HepG2 (cell line): ENCODE results near the gene COBLL1. TPM values are rescaled to one million over a fixed set of nuclear protein-coding genes. Genes with fewer than 3 reads are reported as not detected.
A peak's percentile ranks its signal among the peaks of the same experiment; 100 is the strongest.

ENCODE experiments used
- ATF2 ChIP-seq: sonication (generic); formaldehyde crosslinking; IDR thresholded peaks from 2 replicates; pipeline ENCODE4 v1.4.0; 2020; ENCODE audit warnings: missing genetic modification reagents
- FOXA3 ChIP-seq: IDR thresholded peaks from 2 replicates; pipeline ENCODE4 v1.6.1; 2016; ENCODE audit warnings: missing genetic modification reagents, missing compliant biosample characterization
- KIAA2018 ChIP-seq: sonication (generic); formaldehyde crosslinking; IDR thresholded peaks from 2 replicates; pipeline ENCODE4 v1.5.0; 2020; ENCODE audit warnings: mild to moderate bottlenecking, missing genetic modification reagents, borderline replicate concordance
- MED8 ChIP-seq: sonication (generic); formaldehyde crosslinking; IDR thresholded peaks from 2 replicates; pipeline ENCODE4 v1.8.1; 2023; ENCODE audit warnings: mild to moderate bottlenecking, missing genetic modification reagents; ENCODE audit not compliant: insufficient replicate concordance
- MXD3 ChIP-seq: IDR thresholded peaks from 2 replicates; pipeline ENCODE4 v1.6.1; 2016; ENCODE audit warnings: mild to moderate bottlenecking, missing biosample characterization, missing genetic modification reagents
- ONECUT2 ChIP-seq: sonication (generic); formaldehyde crosslinking; IDR thresholded peaks from 2 replicates; pipeline ENCODE4 v1.4.0; 2020; ENCODE audit warnings: missing genetic modification reagents
- REST ChIP-seq, 2 experiments: IDR thresholded peaks; 2 replicates each; pipeline ENCODE4 v1.6.1; 2011 to 2012; ENCODE audit warnings: low read length in 2 of 2, borderline replicate concordance in 1 of 2, low read depth in 1 of 2, mild to moderate bottlenecking in 1 of 2, moderate library complexity in 1 of 2
- RFXAP ChIP-seq: sonication (generic); formaldehyde crosslinking; IDR thresholded peaks from 2 replicates; pipeline ENCODE4 v1.4.0; 2020; ENCODE audit warnings: missing genetic modification reagents, borderline replicate concordance
- ZNF772 ChIP-seq: sonication (generic); formaldehyde crosslinking; IDR thresholded peaks from 2 replicates; pipeline ENCODE4 v1.5.0; 2020; ENCODE audit warnings: mild to moderate bottlenecking, missing genetic modification reagents
- ZNF780A ChIP-seq: sonication (generic); formaldehyde crosslinking; IDR thresholded peaks from 2 replicates; pipeline ENCODE4 v1.8.0; 2022; ENCODE audit warnings: mild to moderate bottlenecking, missing genetic modification reagents, moderate library complexity
- polyA plus RNA-seq, 8 experiments: library from polyadenylated mRNA; depleted of rRNA in 3 of 8; stranded (reverse) in 7 of 8; unstranded in 1 of 8; fragments of >200 nt; fragmentation: Illumina TruSeq in 4 of 8; extraction: Trizol in 4 of 8; gene quantifications; 2 replicates each; pipeline versions ENCODE4 v1.2.1 to v1.2.3, GENCODE V29; 2011 to 2016; ENCODE audit warnings: low read depth in 4 of 8, missing spikeins in 1 of 8, mixed read lengths in 1 of 8; ENCODE audit not compliant: insufficient read depth in 1 of 8
- total RNA-seq, 5 experiments: library from RNA; depleted of rRNA; stranded (reverse); fragments of >200 nt; fragmentation: Illumina TruSeq; extraction: Trizol; gene quantifications; 2 replicates each; pipeline ENCODE4 v1.2.3, GENCODE V29; 2016; ENCODE audit warnings: low read depth in 1 of 5
- TF ChIP-seq, protein P1 (sequence below): sonication (generic); formaldehyde crosslinking; conservative IDR thresholded peaks from 2 replicates; pipeline ENCODE4 v1.4.0; 2020; ENCODE audit warnings: missing genetic modification reagents

The COBLL1 gene
- total and polyA plus RNA-seq, 2 of the 13 experiments (the other 11 are each of a cell fraction or from before 2014, with no cell fraction given): 32.6 to 86.8 TPM

- TF ChIP-seq KIAA2018 (CRISPR knock-in tag): peak; percentile 57; the same call in 1 of the 2 replicates
- peak; percentile 87 for TF ChIP-seq MED8 (CRISPR knock-in tag)
- no peak for TF ChIP-seq ZNF772 (CRISPR knock-in tag)
- TF ChIP-seq ZNF780A (CRISPR knock-in tag): no peak
- peak; percentile 27; the same call in 1 of the 2 replicates for TF ChIP-seq ONECUT2
- TF ChIP-seq REST (IDR thresholded peaks at IDR 0.05; ENCODE audit: borderline replicate concordance in 1 of 2, low read depth in 1 of 2, low read length in 2 of 2): 0 out of 4 replicates have a peak, but pooled peaks of 1 of the 2 experiments have one; percentile 17
- peak; percentile 81 for TF ChIP-seq ATF2 (CRISPR knock-in tag)
- peak; percentile 69; the same call in 1 of the 2 replicates for TF ChIP-seq FOXA3 (CRISPR knock-in tag)
- TF ChIP-seq MXD3 (CRISPR knock-in tag): peak; percentile 82
- TF ChIP-seq RFXAP: peak; percentile 74
- TF ChIP-seq, protein P1, sequence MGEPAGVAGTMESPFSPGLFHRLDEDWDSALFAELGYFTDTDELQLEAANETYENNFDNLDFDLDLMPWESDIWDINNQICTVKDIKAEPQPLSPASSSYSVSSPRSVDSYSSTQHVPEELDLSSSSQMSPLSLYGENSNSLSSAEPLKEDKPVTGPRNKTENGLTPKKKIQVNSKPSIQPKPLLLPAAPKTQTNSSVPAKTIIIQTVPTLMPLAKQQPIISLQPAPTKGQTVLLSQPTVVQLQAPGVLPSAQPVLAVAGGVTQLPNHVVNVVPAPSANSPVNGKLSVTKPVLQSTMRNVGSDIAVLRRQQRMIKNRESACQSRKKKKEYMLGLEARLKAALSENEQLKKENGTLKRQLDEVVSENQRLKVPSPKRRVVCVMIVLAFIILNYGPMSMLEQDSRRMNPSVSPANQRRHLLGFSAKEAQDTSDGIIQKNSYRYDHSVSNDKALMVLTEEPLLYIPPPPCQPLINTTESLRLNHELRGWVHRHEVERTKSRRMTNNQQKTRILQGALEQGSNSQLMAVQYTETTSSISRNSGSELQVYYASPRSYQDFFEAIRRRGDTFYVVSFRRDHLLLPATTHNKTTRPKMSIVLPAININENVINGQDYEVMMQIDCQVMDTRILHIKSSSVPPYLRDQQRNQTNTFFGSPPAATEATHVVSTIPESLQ (CRISPR knock-in tag): no peak
Measured at GRCh38 chr2:164841719-164842623, at the start of gene COBLL1 (continued).
